Skeletal muscle tissue (tissue), 4 donors: ENCODE measurements around the gene PDCL3. TPM values are rescaled to one million over a fixed set of nuclear protein-coding genes. Genes with fewer than 3 reads are reported as not detected.

ENCODE experiments used
- H3K27ac ChIP-seq: one replicate; pipeline ENCODE4 v1.7.0; 2013; ENCODE audit warnings: mild to moderate bottlenecking, low read depth, low read length, inconsistent platforms
- H3K27me3 ChIP-seq, 3 donors: one replicate each; pipeline ENCODE4 v1.7.0; 2013; ENCODE audit warnings: low read length in 3 of 3; ENCODE audit not compliant: control insufficient read depth in 3 of 3, insufficient read depth in 3 of 3
- H3K36me3 ChIP-seq, 3 donors: one replicate each; pipeline ENCODE4 v1.7.0; 2013; ENCODE audit warnings: low read length in 3 of 3; ENCODE audit not compliant: control insufficient read depth in 3 of 3, insufficient read depth in 3 of 3
- H3K4me1 ChIP-seq, 3 donors: one replicate each; pipeline ENCODE4 v1.7.0; 2013; ENCODE audit warnings: low read length in 3 of 3, mild to moderate bottlenecking in 3 of 3; ENCODE audit not compliant: control insufficient read depth in 3 of 3, insufficient read depth in 3 of 3
- H3K4me3 ChIP-seq, 3 donors: one replicate each; pipeline ENCODE4 v1.7.0; 2013; ENCODE audit warnings: low read length in 3 of 3
- H3K9ac ChIP-seq, 3 donors: one replicate each; pipeline ENCODE4 v1.7.0; 2013; ENCODE audit warnings: low read length in 3 of 3, mild to moderate bottlenecking in 3 of 3, moderate library complexity in 2 of 3, low read depth in 1 of 3
- H3K9me3 ChIP-seq, 3 donors: one replicate each; pipeline ENCODE4 v1.7.0; 2013; ENCODE audit warnings: low read length in 3 of 3; ENCODE audit not compliant: control insufficient read depth in 3 of 3
- total RNA-seq: library from RNA; depleted of rRNA; stranded (reverse); fragments of >200 nt; gene quantifications from one replicate; pipeline ENCODE4 v1.2.3, GENCODE V29; 2014
- donor health status: Osteomylitis.

Gene PDCL3
- total RNA-seq, 1 donor from 2014 or later: 15.7 TPM

- Histone ChIP-seq H3K4me1 (no peaks in the 10 kb centered on the region), H3K4me3 (no peak overlapping the region), H3K9ac (no peak overlapping the region), H3K9me3 (no peaks in the 10 kb centered on the region), H3K36me3 (no peaks in the 10 kb centered on the region), H3K27ac (no peak overlapping the region), H3K27me3 (no peaks in the 10 kb centered on the region)
Measured at GRCh38 chr2:100554798-100555407, 7.9 kb upstream of the PDCL3 start.

DNA sequence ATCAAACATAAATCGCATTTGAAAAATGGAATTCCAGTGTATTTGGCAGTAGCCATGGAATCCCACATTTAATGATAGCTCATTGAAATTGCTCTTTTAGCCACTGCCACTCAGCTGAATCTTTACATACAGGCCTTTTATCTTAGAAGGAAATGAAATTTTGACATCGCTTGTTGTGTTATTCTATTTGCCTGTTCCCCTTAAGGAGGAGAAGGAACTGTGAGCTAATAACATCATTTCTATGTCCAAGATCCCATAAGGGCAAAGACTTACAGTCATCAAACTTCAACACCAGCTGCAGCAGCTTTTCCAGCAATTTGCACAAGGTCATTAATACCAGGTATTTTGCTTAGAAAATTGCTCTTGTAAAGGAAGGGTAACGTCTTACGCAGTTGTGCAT is 6.0 kb upstream of the PDCL3 start:
- H3K27ac ChIP-seq: no peak overlapping the region
- no peak overlapping the region for H3K4me3 ChIP-seq
- peaks cover 0 to 1% (median 0%) of the 10 kb centered on the region in 3 donors for H3K4me1 ChIP-seq
- no peak overlapping the region for H3K9ac ChIP-seq
- H3K36me3 ChIP-seq: no peaks in the 10 kb centered on the region
- H3K9me3 ChIP-seq: no peaks in the 10 kb centered on the region
- H3K27me3 ChIP-seq: no peaks in the 10 kb centered on the region

DNA sequence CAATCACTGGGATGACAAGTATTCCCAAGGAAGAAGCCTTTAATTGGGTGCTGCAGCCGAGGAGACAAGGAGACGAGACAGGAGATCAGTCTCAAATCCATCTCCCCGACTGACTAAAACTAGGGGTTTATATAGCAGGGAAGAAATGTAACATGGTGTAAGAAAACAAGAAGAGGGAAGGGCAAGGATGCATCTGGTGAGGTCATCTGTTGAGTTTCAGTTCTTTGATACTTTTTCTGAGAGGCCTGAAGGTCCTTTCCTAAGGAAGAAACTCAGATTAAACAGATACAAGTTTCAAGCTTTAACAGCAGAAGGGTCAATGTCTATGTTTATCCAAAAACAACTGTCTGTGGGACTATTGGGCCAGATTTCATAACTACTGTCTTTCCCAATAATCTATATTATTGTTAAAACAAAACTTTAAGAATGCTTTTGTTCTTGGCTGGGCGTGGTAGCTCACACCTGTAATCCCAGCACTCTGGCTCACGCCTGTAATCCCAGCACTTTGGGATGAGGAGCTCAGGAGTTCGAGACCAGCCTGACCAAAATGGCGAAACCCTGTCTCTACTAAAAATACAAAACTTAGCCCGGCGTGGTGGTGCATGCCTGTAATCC is 2.5 kb upstream of the PDCL3 start:
- no peaks in the 10 kb centered on the region for H3K36me3 ChIP-seq
- no peaks in the 10 kb centered on the region for H3K9me3 ChIP-seq
- no peak overlapping the region for H3K4me3 ChIP-seq
- H3K27me3 ChIP-seq: no peaks in the 10 kb centered on the region
- no peak overlapping the region for H3K27ac ChIP-seq
- H3K4me1 ChIP-seq: peaks cover 3 to 12% (median 8%) of the 10 kb centered on the region in 3 donors
- H3K9ac ChIP-seq: no peak overlapping the region

- Histone ChIP-seq H3K9ac (no peak overlapping the region), H3K27me3 (no peaks in the 10 kb centered on the region), H3K9me3 (no peaks in the 10 kb centered on the region), H3K4me1 (peaks cover 3 to 12% (median 8%) of the 10 kb centered on the region in 3 donors), H3K4me3 (no peak overlapping the region), H3K27ac (no peak overlapping the region), H3K36me3 (peaks cover 0 to under 1% (median under 1%) of the 10 kb centered on the region in 3 donors)
Measured at GRCh38 chr2:100561191-100561590, 1.6 kb upstream of the PDCL3 start.

DNA sequence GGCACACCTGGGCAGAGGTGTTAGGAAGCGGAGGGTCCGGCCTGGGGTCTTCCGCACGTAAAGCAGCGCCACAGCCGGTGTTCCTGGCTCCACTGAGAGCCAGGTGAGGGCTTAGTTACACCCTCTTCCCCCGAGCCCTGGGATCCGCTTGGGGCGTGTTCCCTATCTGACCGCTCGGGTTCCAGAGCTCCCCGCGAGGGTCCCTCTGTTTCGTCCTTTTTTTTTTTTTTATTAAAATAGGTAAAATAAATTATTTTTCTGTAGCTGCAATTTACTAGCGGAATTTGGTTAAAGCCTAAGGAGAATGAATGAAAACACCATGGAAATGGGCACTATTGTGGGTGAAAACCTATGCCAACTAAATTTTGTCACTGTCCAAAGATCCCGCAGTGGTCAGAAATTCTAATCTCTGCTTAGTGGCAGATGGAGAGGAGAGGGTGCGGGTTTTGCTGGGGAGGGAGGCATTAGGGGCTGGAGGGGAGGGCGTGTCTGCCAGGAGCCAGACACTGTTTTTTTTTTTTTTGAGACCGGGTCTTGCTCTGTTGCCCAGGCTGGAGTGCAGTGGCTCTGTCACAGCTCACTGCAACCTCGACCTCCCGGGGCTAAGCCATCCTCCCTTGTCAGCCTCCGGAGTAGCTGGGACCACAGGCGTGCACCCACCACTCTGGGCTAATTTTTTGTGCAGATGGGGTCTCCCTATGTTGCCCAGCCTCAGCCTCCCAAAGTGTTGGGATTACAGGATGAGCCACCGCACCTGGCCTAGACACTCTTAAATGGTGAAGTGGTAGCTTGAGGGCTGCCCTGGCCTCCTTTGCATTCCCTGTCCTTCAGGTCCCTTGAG is 834 bp downstream of the PDCL3 start:
- peak overlapping the region; percentile 93 for H3K27ac ChIP-seq
- peaks cover 3 to 12% (median 8%) of the 10 kb centered on the region in 3 donors for H3K4me1 ChIP-seq
- peak overlapping the region; percentile 94 to 96 (median 94) for H3K9ac ChIP-seq

GRCh38 chr2:100568989-100569388 is 6.2 kb downstream of the PDCL3 start:
- Histone ChIP-seq H3K27me3 (no peaks in the 10 kb centered on the region), H3K9ac (no peak overlapping the region), H3K27ac (no peak overlapping the region), H3K9me3 (no peaks in the 10 kb centered on the region), H3K36me3 (peaks cover 29 to 37% (median 35%) of the 10 kb centered on the region in 3 donors), H3K4me1 (peaks cover 0 to 2% (median under 1%) of the 10 kb centered on the region in 3 donors), H3K4me3 (no peak overlapping the region)

More for the DNA sequence above, 834 bp downstream of the PDCL3 start:
- H3K36me3 ChIP-seq: peaks cover 12 to 21% (median 18%) of the 10 kb centered on the region in 3 donors
- H3K9me3 ChIP-seq: no peaks in the 10 kb centered on the region
- peak overlapping the region; percentile 86 to 92 (median 91) for H3K4me3 ChIP-seq
- H3K27me3 ChIP-seq: no peaks in the 10 kb centered on the region

DNA sequence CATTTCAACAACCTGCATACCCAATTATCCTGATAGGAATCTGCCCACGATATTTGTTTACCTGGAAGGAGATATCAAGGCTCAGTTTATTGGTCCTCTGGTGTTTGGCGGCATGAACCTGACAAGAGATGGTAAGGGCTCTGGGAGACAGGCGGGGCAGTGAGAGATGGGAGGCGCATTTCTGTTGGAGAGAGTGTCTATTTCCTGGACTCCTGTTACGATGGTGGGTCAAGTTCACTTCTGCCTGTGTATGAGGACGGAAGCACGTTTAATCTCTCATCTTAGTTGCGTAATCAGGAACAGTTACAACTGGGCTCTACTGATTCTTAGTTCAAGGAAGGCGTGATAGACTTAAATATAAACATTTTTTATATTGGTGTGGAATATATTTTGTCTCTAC is 8.9 kb downstream of the PDCL3 start:
- Histone ChIP-seq H3K4me1 (no peaks in the 10 kb centered on the region), H3K9me3 (no peaks in the 10 kb centered on the region), H3K27ac (no peak overlapping the region), H3K27me3 (no peaks in the 10 kb centered on the region), H3K9ac (no peak overlapping the region), H3K36me3 (peaks cover 34 to 49% (median 43%) of the 10 kb centered on the region in 3 donors), H3K4me3 (no peak overlapping the region)

- Histone ChIP-seq H3K36me3 (peaks cover 10 to 26% (median 17%) of the 10 kb centered on the region in 3 donors), H3K4me3 (no peak overlapping the region), H3K27me3 (no peaks in the 10 kb centered on the region), H3K27ac (no peak overlapping the region), H3K4me1 (no peaks in the 10 kb centered on the region), H3K9ac (no peak overlapping the region), H3K9me3 (no peaks in the 10 kb centered on the region)
Measured at GRCh38 chr2:100577777-100578176, 15.0 kb downstream of the PDCL3 start.

GRCh38 chr2:100580367-100581276 is 17.8 kb downstream of the PDCL3 start:
- peak overlapping the region in 1 of 3 donors; percentile 7 for H3K4me3 ChIP-seq

More at GRCh38 chr2:100580367-100581276, 17.8 kb downstream of the PDCL3 start:
- Histone ChIP-seq H3K9me3 (no peaks in the 10 kb centered on the region), H3K9ac (no peak overlapping the region), H3K36me3 (peaks cover 2 to 15% (median 6%) of the 10 kb centered on the region in 3 donors), H3K27me3 (no peaks in the 10 kb centered on the region), H3K27ac (peak overlapping the region; percentile 30), H3K4me1 (no peaks in the 10 kb centered on the region)
